ENCODE results near the gene HSD3B7.

The HSD3B7 gene

GRCh38 chr16:31029272-31029671 is 44.3 kb downstream of the HSD3B7 start:
- no peak for DNase-seq (ENCODE audit: low spot score)

- no peak for DNase-seq (ENCODE audit: low spot score)
Measured at GRCh38 chr16:31031276-31031675, 46.3 kb downstream of the HSD3B7 start.

GRCh38 chr16:31032736-31033708 is 48.0 kb downstream of the HSD3B7 start, which contains the start of gene STX4:
Gene STX4, plus strand, starts transcription at chr16:31033558. Its CDS starts 248 bp downstream, at chr16:31033806.
- DNase-seq (ENCODE audit: low spot score): peak; percentile 94

GRCh38 chr16:31033709-31034492 is 48.9 kb downstream of the HSD3B7 start:
- DNase-seq (ENCODE audit: low spot score): peak; percentile 96

GRCh38 chr16:31036691-31037090 is 51.7 kb downstream of the HSD3B7 start:
- no peak for DNase-seq (ENCODE audit: low spot score)
